Hepatic stellate cell (primary cell): ENCODE results near the gene TEX35.

Experiments used
- DNase-seq: peaks from one replicate; pipeline ENCODE4 v3.0.0; 2011; ENCODE audit warnings: low spot score

The TEX35 gene

DNA sequence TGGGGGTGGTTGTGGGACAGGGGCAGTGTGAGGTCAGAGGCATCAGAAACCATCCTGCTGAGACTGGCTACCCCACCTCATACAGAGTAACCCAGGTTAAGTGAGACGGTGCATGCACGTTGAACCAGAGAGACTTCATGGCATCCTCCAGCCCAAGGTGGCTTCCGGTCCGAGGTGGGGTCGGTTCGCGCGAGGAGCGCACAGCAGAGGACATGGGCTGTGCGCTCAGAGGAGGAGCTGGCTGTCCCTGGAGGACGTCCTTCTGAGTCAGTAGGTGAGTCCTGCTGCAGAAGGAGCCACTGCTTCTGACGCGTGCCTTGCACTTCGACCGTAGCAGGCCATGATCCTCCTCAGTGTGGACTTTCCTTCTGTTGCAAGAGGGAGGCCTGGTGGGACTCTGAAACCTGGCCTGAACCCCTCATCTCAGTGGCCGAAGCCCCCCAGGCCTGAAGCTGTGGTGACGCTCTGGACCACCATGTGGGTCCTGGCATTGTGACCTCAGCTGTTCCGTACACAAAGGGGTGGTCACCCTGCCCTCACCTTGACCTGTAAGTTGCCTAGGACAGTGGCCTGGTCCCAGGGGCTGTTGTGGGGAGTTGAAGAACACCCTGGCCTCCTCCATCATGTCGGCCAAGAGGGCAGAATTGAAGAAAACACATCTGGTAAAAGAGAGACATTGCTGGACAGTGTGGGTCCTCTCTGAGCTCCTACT lies at the start of gene TEX35:
Gene TEX35, plus strand, starts transcription at position 544 of the 712 bp plus-strand sequence. Its CDS starts 80 bp downstream, at position 624.
- DNase-seq, result no peak

DNA sequence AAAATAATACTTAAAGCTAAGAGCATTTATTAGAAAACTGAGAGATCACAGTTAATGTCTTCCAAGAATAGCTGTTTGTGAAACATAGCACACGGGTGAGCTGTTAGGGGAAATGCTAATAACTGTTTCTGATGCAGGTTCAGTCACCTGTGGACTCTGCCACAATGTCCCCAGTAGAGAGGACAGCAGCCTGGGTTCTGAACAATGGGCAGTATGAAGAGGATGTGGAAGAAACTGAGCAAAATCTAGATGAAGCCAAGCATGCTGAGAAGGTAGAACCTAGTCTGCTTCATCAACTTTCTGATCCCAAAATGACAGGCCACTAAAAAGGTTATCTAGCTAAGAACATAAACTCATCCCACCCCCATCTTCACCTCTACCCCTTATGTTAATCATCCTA lies 48.8 kb upstream of the TEX35 start:
- DNase-seq, result no peak

GRCh38 chr1:178464566-178464965 lies 48.3 kb upstream of the TEX35 start:
- no peak for DNase-seq

DNA sequence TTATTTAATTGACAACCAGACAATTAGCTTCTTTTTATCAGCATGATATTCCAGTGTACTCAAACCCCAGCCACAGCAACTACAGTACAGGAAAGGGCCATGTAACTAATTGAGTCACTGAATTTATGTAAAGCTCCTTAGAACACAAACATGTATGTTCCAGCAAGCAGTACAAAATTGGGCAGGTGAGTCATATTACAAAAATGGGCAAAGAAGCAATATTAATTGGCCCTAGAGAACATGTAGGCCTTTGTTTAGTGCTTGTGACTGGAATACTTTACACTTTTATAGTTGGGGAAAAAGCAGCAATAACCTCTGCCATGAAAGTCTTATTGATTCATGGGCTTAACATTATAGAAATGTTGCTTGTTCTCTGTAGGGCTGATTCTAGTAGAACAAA lies 47.9 kb upstream of the TEX35 start:
- no peak for DNase-seq

- no peak for DNase-seq
These were observed 45.1 kb upstream of the TEX35 start for GRCh38 chr1:178467837-178468236.

GRCh38 chr1:178470411-178470960 lies 42.4 kb upstream of the TEX35 start:
- DNase-seq, result no peak

DNA sequence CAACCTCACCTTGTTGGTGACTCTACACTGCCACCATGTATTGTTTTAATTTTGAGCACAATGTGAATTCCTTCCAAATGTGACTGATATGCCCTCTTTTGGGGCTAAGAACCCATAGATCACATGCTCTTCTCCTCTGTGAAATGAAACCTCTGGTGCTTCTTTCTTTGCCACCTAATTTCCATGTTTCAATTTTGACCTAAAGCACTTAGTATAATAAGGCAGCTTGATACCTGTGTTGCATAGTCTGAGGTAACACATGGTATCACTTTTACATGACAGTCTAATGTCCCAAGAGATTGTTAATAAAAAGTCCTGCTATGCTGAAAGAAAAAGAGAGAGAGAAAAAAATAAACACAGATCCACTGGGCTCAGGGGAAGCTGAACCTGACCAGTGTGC lies 40.4 kb upstream of the TEX35 start:
- no peak for DNase-seq

- no peak for DNase-seq
These were observed 35.5 kb upstream of the TEX35 start for GRCh38 chr1:178477373-178477772.

DNA sequence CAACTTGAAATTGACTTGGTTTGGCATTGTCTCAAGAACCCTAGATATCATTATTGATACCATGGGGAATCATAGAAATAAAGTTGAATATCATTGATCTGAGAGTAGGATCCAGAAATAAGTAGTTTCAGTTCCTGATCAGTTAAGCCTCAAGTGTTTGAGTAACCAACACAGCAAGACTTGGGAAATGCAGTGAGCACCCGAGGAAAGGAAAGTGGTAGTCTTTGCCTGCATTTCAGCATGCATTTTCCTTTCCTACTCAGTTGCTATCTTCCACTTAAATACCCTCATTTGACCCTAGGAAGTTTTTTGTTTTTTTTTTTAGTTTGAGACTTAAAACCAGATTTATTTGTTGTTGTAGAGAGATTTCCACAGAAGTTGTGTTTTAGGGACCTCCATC lies 35.1 kb upstream of the TEX35 start:
- DNase-seq, result no peak

DNA sequence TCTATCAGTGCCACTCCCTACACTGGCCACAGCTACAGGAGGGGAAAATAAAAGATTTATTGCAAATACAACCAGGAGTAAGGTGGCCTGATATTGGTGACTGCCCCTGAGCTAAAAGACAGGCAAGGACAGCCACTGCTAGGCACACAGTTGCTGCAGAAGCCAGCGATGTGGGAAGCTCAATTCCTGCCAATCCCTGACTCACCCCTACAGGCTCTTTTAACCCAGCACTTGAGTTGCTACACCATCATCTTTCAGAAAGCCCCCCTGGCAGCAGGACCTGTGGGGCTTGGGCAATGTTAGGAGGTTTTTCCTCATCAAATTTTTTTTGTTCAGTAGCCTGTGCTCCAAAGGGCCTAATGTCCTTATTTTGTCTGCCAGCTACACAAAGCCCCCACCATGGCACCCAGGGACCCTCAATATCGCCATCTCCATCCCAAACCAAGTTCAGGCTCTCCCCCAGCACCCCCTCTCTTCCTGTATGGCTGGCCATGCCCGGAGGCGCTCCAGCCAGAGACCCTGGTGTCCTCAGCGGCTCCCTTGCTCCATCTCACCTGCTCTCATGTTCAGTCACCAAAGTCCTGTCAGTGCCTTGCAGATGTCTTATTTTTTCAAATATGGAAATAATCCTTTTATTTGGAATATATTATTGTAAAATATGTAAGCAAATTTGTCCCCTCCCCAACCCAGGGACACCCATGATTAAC lies 29.5 kb upstream of the TEX35 start:
- DNase-seq, result no peak

GRCh38 chr1:178484698-178485225 lies 28.1 kb upstream of the TEX35 start:
- DNase-seq, result no peak

DNA sequence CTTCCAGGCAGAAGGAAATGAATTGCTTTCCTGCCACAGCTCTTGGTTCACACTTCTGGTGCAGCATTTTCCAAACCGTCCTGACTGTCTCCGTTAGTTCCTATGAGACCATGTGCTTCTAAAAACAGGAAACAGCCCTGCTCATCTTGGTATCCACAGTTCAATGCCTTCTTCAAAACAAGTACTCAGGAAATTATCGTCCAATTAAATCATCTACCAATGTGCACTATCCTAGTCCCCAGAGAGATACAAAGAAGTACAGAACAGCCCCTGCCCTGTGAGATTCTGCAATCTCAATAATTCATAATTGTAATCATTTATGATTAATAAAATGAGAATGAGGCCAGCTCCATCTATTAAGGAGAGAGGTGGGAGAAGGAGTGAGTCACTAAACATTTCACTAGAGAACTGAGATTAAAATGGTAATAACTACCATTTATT lies 27.3 kb upstream of the TEX35 start:
- DNase-seq, result no peak

- no peak for DNase-seq
These were observed 26.5 kb upstream of the TEX35 start for GRCh38 chr1:178486100-178487069.

DNA sequence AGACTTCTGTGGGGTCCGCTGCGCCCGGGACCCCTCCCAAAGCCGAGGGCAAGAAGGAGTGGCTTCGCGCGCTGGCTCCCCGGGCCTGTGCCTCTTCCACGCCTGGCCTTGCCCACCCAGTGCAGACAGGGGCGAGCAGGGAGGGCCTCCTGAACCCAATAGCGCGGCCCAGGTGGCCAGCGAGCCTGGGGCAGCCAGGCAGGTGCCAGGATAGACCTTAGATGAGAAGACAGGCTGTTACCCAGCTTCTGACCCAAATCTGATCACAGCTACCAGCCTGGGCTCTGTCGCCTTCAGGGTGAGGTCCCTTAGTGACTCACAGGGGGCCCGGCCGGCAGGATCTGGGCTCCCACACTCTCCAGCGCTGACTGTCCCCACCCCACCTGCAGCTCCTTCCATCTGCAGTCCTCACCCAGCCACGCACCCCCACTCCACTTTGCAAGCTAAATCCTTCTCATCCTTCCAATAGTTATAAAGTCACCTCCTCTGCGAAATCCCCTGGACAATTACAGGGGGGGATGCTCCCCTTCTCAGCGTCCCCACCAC lies 25.8 kb upstream of the TEX35 start:
- DNase-seq, result no peak

GRCh38 chr1:178488393-178488792 lies 24.5 kb upstream of the TEX35 start:
- no peak for DNase-seq

DNA sequence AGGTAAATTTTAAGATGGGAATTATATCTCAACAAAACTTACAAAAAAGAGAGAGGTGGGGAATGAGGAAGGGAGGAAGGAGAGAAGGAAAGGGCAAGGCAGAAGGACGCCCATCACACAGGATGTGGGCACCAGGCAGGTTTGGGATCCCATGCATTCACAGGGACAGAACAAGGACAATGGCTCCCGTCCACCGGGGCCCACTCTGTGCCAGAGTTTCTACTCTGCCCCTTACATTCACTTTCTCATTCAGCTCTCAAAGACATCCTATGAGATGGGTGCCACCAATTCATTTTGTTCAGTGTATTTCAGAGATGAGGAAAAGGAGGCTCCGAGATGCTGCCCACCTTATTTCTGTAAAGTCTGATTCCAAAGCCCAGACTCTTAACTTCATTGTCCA lies 23.5 kb upstream of the TEX35 start:
- DNase-seq, result no peak

- DNase-seq, result no peak
These were observed 22.8 kb upstream of the TEX35 start for GRCh38 chr1:178490136-178490535.

- no peak for DNase-seq
These were observed 21.9 kb upstream of the TEX35 start for GRCh38 chr1:178490967-178491366.

DNA sequence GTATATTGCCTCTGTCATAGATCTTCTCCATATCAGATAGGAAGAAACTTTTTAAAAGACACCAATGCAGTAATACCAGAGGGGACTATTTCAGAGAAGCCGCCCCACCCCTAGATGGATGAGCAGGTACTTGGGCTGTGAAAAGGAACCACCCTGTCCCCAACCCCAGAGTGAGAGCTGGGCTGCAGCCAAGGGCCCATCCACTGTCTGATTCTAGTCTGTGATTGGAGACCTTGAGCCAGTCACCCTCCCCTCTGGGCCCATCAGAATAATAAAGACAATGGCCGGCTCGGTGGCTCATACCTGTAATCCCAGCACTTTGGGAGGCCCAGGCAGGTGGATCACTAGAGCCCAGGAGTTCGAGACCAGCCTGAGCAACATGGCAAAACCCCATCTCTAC lies 21.2 kb upstream of the TEX35 start:
- DNase-seq, result no peak

DNA sequence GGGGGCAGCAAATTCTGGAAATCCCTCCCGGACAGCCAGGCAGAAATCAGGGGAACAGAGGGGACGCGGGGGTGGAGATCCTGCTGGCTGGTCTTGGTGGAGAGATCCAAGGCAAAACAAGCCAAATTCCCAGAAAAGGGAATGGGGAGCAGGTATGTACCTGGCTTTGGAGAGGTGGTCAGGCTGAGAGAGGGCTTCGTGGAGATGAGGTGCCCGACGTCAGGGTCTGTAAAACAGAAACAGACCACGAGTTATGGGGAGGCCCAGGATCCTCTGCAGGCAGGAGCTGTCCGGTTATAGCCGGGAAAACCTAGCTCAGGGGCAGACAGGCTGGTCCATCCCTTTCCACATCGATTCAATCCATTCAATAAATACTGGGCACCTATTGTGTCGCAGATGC lies 20.6 kb upstream of the TEX35 start:
- no peak for DNase-seq

DNA sequence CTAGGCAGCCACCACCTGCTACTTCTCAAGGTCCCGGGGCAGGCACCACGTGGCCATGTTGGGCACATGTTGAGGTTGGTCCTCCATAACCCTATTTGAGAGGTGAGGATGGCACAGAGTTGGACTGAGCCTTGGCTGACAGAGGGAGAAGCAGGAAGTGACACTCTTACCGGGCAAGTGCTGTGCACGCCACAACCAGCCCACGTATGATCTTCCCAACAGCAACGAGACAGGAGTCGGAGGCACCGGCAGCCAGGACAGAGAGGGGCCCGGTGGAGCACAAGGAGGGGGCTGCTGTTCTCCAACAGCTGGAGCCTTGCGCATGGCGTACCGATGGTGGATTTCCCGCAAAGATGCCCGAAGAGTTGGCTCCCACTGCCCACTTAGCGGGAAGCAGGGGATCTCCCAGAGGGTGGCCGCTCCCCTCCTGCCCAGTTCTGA lies 19.6 kb upstream of the TEX35 start:
- DNase-seq, result no peak

GRCh38 chr1:178494569-178494971 lies 18.3 kb upstream of the TEX35 start:
- no peak for DNase-seq
